HG02840 (cell line): Measurements from ENCODE around the gene SRSF3.

Experiments
- ATAC-seq: cut with Tn5 transposase; IDR thresholded peaks from one replicate; pipeline ENCODE4 v1.9.1; 2021; ENCODE audit warnings: mild to moderate bottlenecking, moderate library complexity, moderate number of reproducible peaks; ENCODE audit not compliant: unreplicated experiment, low FRiP score

Gene SRSF3

GRCh38 chr6:36594029-36594815 is at the start of gene SRSF3:
Gene SRSF3, plus strand, starts transcription at chr6:36594362. Its CDS starts 2,401 bp downstream, at chr6:36596763.
- peak; percentile 94 for ATAC-seq

- ATAC-seq, result no peak
These were observed 48.3 kb upstream of the SRSF3 start for GRCh38 chr6:36545767-36546307.

GRCh38 chr6:36546308-36546919 is 47.7 kb upstream of the SRSF3 start:
- ATAC-seq, result no peak

GRCh38 chr6:36546920-36547645 is 47.1 kb upstream of the SRSF3 start, which contains the start of gene STK38:
Gene STK38, minus strand, starts transcription at chr6:36547479. Its CDS starts 7,277 bp downstream, at chr6:36540202.
- ATAC-seq, result peak; percentile 61

- no peak for ATAC-seq
These were observed 46.3 kb upstream of the SRSF3 start for GRCh38 chr6:36547646-36548400.

- no peak for ATAC-seq
These were observed 45.8 kb upstream of the SRSF3 start for GRCh38 chr6:36548401-36548743.

GRCh38 chr6:36550473-36551000 is 43.6 kb upstream of the SRSF3 start:
- ATAC-seq, result no peak

GRCh38 chr6:36555750-36556252 is 38.4 kb upstream of the SRSF3 start:
- ATAC-seq, result no peak

- no peak for ATAC-seq
These were observed 37.9 kb upstream of the SRSF3 start for GRCh38 chr6:36556281-36556680.

GRCh38 chr6:36559011-36559793 is 35.0 kb upstream of the SRSF3 start:
- ATAC-seq, result no peak

- no peak for ATAC-seq
These were observed 33.3 kb upstream of the SRSF3 start for GRCh38 chr6:36560822-36561221.

GRCh38 chr6:36563237-36563927 is 30.8 kb upstream of the SRSF3 start:
- ATAC-seq, result no peak

- ATAC-seq, result no peak
These were observed 30.3 kb upstream of the SRSF3 start for GRCh38 chr6:36563928-36564284.

GRCh38 chr6:36566418-36566905 is 27.7 kb upstream of the SRSF3 start:
- no peak for ATAC-seq

GRCh38 chr6:36570264-36570663 is 23.9 kb upstream of the SRSF3 start:
- ATAC-seq, result no peak

- no peak for ATAC-seq
These were observed 22.8 kb upstream of the SRSF3 start for GRCh38 chr6:36571122-36572043.
